Hypothalamus (tissue), 51 donors: Measurements from ENCODE around the gene MTSS2.

Experiments
- DNase-seq, 51 donors: peaks; one replicate each; lab custom pipeline; 2025; lab: John Stamatoyannopoulos, UW

The MTSS2 gene

GRCh38 chr16:70685938-70686375 is at the start of gene MTSS2:
MTSS2 (minus strand) TSS chr16:70686053; CDS start chr16:70685791, 262 bp downstream.
- DNase-seq: peak in 48 of 51 donors; percentile 15 to 91 (median 78)

- no peak for DNase-seq
Observed at GRCh38 chr16:70735141-70735979, 49.5 kb upstream of the MTSS2 start.

GRCh38 chr16:70734522-70735095 is 48.8 kb upstream of the MTSS2 start:
- DNase-seq: no peak

- DNase-seq: peak in 16 of 51 donors; percentile 17 to 53 (median 36)
Observed at GRCh38 chr16:70730944-70731343, 45.1 kb upstream of the MTSS2 start.

- peak in 19 of 51 donors; percentile 18 to 51 (median 34) for DNase-seq
Observed at GRCh38 chr16:70730031-70730430, 44.2 kb upstream of the MTSS2 start.

GRCh38 chr16:70729292-70729691 is 43.4 kb upstream of the MTSS2 start:
- DNase-seq: no peak

- DNase-seq: no peak
Observed at GRCh38 chr16:70728150-70728549, 42.3 kb upstream of the MTSS2 start.

- no peak for DNase-seq
Observed at GRCh38 chr16:70726892-70727361, 41.1 kb upstream of the MTSS2 start.

- peak in 46 of 51 donors; percentile 22 to 94 (median 76) for DNase-seq
Observed at GRCh38 chr16:70725912-70726828, 40.3 kb upstream of the MTSS2 start.

GRCh38 chr16:70725024-70725911 is 39.4 kb upstream of the MTSS2 start:
- peak in 30 of 51 donors; percentile 12 to 80 (median 64) for DNase-seq

GRCh38 chr16:70724146-70725023 is 38.5 kb upstream of the MTSS2 start:
- no peak for DNase-seq

GRCh38 chr16:70723740-70724145 is 37.9 kb upstream of the MTSS2 start:
- no peak for DNase-seq

GRCh38 chr16:70721202-70721963 is 35.5 kb upstream of the MTSS2 start:
- DNase-seq: no peak

- DNase-seq: no peak
Observed at GRCh38 chr16:70720425-70721201, 34.8 kb upstream of the MTSS2 start.

GRCh38 chr16:70717065-70717464 is 31.2 kb upstream of the MTSS2 start:
- DNase-seq: no peak

- DNase-seq: peak in 21 of 51 donors; percentile 15 to 75 (median 42)
Observed at GRCh38 chr16:70715860-70716357, 30.1 kb upstream of the MTSS2 start.
